Esophagus muscularis mucosa (tissue), 3 donors: ENCODE results near the gene PIBF1.

ENCODE experiments used
- EP300 ChIP-seq: sonication (generic); formaldehyde crosslinking; IDR thresholded peaks from one replicate; pipeline ENCODE4 v1.6.1; 2017; ENCODE audit warnings: antibody characterized with exemption
- TF ChIP-seq, protein P1 (sequence below), 3 experiments: fragments of 200-600 bp in 2 of 3; fragments of 450-650 bp in 1 of 3; sonication (generic) in 2 of 3; IDR thresholded peaks; one replicate each; pipeline ENCODE4 v1.5.1; 2017 to 2019; ENCODE audit warnings: antibody characterized with exemption in 3 of 3, mild to moderate bottlenecking in 2 of 3, moderate library complexity in 1 of 3

DNA sequence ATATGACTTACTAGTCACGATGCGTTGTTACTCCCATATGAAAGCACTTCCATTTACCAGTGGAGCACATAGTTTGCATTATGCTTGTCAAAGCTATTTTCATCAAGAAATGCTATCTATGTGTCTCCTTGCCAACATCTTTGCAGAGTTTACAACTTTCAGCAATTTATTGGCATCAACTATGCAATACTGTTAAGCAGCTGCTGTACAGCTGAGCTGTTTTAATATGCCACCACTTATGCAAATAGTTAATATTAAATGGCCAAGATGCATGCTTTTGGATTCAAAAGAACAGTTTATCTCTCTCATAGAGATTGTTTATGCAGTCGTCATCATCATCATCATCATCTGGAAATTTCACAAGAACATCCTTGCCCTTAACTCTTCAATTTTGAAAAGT, 209.0 kb downstream of the PIBF1 start:
- no peak for TF ChIP-seq EP300
- TF ChIP-seq, protein P1, sequence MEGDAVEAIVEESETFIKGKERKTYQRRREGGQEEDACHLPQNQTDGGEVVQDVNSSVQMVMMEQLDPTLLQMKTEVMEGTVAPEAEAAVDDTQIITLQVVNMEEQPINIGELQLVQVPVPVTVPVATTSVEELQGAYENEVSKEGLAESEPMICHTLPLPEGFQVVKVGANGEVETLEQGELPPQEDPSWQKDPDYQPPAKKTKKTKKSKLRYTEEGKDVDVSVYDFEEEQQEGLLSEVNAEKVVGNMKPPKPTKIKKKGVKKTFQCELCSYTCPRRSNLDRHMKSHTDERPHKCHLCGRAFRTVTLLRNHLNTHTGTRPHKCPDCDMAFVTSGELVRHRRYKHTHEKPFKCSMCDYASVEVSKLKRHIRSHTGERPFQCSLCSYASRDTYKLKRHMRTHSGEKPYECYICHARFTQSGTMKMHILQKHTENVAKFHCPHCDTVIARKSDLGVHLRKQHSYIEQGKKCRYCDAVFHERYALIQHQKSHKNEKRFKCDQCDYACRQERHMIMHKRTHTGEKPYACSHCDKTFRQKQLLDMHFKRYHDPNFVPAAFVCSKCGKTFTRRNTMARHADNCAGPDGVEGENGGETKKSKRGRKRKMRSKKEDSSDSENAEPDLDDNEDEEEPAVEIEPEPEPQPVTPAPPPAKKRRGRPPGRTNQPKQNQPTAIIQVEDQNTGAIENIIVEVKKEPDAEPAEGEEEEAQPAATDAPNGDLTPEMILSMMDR (IDR thresholded peaks at IDR 0.05): no peak
